Endothelial cell of umbilical vein (primary cell): ENCODE data around the gene MYH11.

Experiments
- EZH2 ChIP-seq: IDR thresholded peaks from 2 replicates; pipeline ENCODE4 v1.6.1; 2012; ENCODE audit warnings: borderline replicate concordance, low read depth, mild to moderate bottlenecking, moderate library complexity, low read length, inconsistent platforms; ENCODE audit not compliant: severe bottlenecking
- JUN ChIP-seq: IDR thresholded peaks from 2 replicates; pipeline ENCODE4 v1.6.1; 2011; ENCODE audit warnings: borderline replicate concordance, low read depth; ENCODE audit not compliant: insufficient read length, insufficient read depth
- MYC ChIP-seq: IDR thresholded peaks from one replicate; pipeline ENCODE4 v1.6.1; 2011; ENCODE audit warnings: mild to moderate bottlenecking, low read depth, low read length
- POLR2A ChIP-seq: IDR thresholded peaks from 2 replicates; pipeline ENCODE4 v1.6.1; 2012; ENCODE audit warnings: low read depth, mild to moderate bottlenecking, control low read depth, low read length
- POLR2AphosphoS5 ChIP-seq: IDR thresholded peaks from 2 replicates; pipeline ENCODE4 v1.6.1; 2012; ENCODE audit warnings: low read depth, mild to moderate bottlenecking, control low read depth, low read length, moderate library complexity; ENCODE audit not compliant: insufficient read depth
- TF ChIP-seq, protein P1 (sequence below), 2 donors: IDR thresholded peaks; 1 replicate in 1 of 2; 2 replicates in 1 of 2; pipeline ENCODE4 v1.5.1; 2011; ENCODE audit warnings: low read length in 2 of 2, mild to moderate bottlenecking in 2 of 2, moderate library complexity in 2 of 2, control low read depth in 1 of 2, inconsistent platforms in 1 of 2, low read depth in 1 of 2; ENCODE audit not compliant: insufficient read depth in 1 of 2; ENCODE audit errors: extremely low read depth in 1 of 2

DNA sequence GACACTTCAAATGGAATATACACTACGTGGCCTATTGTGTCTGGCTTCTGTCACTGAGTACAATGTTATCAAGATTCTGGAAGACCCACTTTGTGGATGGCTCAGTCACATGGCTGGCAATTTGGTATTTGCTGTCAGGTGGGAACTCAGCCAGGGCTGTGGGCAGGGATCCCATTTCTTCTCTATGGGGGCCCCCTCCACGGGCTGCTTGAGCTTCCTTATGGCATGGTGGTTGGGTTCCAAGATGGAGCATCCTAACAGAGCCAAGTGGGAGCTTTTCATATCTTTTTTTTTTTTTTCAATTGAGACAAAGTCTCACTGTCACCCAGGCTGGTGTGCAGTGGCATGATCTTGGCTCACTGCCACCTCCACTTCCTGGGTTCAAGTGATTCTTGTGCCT lies 49.6 kb upstream of the MYH11 start:
- TF ChIP-seq, protein P1, sequence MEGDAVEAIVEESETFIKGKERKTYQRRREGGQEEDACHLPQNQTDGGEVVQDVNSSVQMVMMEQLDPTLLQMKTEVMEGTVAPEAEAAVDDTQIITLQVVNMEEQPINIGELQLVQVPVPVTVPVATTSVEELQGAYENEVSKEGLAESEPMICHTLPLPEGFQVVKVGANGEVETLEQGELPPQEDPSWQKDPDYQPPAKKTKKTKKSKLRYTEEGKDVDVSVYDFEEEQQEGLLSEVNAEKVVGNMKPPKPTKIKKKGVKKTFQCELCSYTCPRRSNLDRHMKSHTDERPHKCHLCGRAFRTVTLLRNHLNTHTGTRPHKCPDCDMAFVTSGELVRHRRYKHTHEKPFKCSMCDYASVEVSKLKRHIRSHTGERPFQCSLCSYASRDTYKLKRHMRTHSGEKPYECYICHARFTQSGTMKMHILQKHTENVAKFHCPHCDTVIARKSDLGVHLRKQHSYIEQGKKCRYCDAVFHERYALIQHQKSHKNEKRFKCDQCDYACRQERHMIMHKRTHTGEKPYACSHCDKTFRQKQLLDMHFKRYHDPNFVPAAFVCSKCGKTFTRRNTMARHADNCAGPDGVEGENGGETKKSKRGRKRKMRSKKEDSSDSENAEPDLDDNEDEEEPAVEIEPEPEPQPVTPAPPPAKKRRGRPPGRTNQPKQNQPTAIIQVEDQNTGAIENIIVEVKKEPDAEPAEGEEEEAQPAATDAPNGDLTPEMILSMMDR (IDR thresholded peaks at IDR 0.05; ENCODE audit: extremely low read depth in 1 of 2, insufficient read depth in 1 of 2, low read depth in 1 of 2, low read length in 2 of 2), result no peak
- TF ChIP-seq POLR2A (no peak), EZH2 (no peak), POLR2AphosphoS5 (no peak), MYC (no peak), JUN (no peak)
